ENCODE results near the gene EXOSC1.

The EXOSC1 gene

GRCh38 chr10:97445722-97446639, at the start of gene EXOSC1, which contains the start of gene ZDHHC16:
TSS of gene EXOSC1 (minus strand) at chr10:97446006. CDS start at chr10:97445985, 21 bp downstream.
TSS of gene ZDHHC16 (plus strand) at chr10:97446175. CDS start at chr10:97451676, 5,501 bp downstream.
- peak within 1 kb of the TSS; percentile 73 for H2AFZ ChIP-seq (ENCODE audit: low read depth, low read length, severe bottlenecking)
- H3F3A ChIP-seq (ENCODE audit: insufficient read depth), result no peaks in the 10 kb centered on the region
- H4K20me1 ChIP-seq (ENCODE audit: low read depth, low read length), result no peaks in the 10 kb centered on the region; the same call in 1 of the 2 replicates
- no peaks in the 10 kb centered on the region for H3K9me3 ChIP-seq (ENCODE audit: insufficient read depth, low read length)
- no peaks in the 10 kb centered on the region for H3K36me3 ChIP-seq (ENCODE audit: low read length)
- peaks cover 58% of the 10 kb centered on the region for H3K79me2 ChIP-seq (ENCODE audit: insufficient read depth, low read length)
- peak within 1 kb of the TSS; percentile 54 for H3K27ac ChIP-seq (ENCODE audit: low read depth, low read length)
- no peaks in the 10 kb centered on the region for H3K27me3 ChIP-seq (ENCODE audit: low read length)
- H3K4me2 ChIP-seq (ENCODE audit: low read depth, low read length, poor library complexity, severe bottlenecking), result peak within 1 kb of the TSS; percentile 81
- H3K4me3 ChIP-seq (ENCODE audit: insufficient read depth, low read length, poor library complexity, severe bottlenecking), result peak within 1 kb of the TSS; percentile 71
- no peaks in the 10 kb centered on the region for H3K9me2 ChIP-seq (replicated peaks; ENCODE audit: insufficient read depth, low read length)
- no peak for TF ChIP-seq CTCF (IDR thresholded peaks at IDR 0.05; ENCODE audit: insufficient read depth, low read length, poor library complexity, severe bottlenecking)
- TF ChIP-seq EZH2phosphoT487 (conservative IDR thresholded peaks at IDR 0.05; ENCODE audit: low read length), result no peak
- H3K9ac ChIP-seq (ENCODE audit: low read length), result peak within 1 kb of the TSS; percentile 65

- Histone ChIP-seq H3K9me2 (replicated peaks; ENCODE audit: insufficient read depth, low read length) (no peaks in the 10 kb centered on the region), H2AFZ (ENCODE audit: low read depth, low read length, severe bottlenecking) (no peak overlapping the region), H3F3A (ENCODE audit: insufficient read depth) (no peaks in the 10 kb centered on the region), H3K9ac (ENCODE audit: low read length) (no peak overlapping the region), H3K9me3 (ENCODE audit: insufficient read depth, low read length) (no peaks in the 10 kb centered on the region), H3K27ac (ENCODE audit: low read depth, low read length) (no peak overlapping the region), H3K27me3 (ENCODE audit: low read length) (no peaks in the 10 kb centered on the region), H3K36me3 (ENCODE audit: low read length) (no peaks in the 10 kb centered on the region), H3K79me2 (ENCODE audit: insufficient read depth, low read length) (peaks cover 80% of the 10 kb centered on the region), H3K4me2 (ENCODE audit: low read depth, low read length, poor library complexity, severe bottlenecking) (peak overlapping the region; percentile 32), H4K20me1 (ENCODE audit: low read depth, low read length) (peaks cover 9% of the 10 kb centered on the region; the same call in 1 of the 2 replicates), H3K4me3 (ENCODE audit: insufficient read depth, low read length, poor library complexity, severe bottlenecking) (no peak overlapping the region)
- TF ChIP-seq EZH2phosphoT487 (conservative IDR thresholded peaks at IDR 0.05; ENCODE audit: low read length) (no peak), CTCF (IDR thresholded peaks at IDR 0.05; ENCODE audit: insufficient read depth, low read length, poor library complexity, severe bottlenecking) (no peak)
Measured at GRCh38 chr10:97494863-97495506, 49.2 kb upstream of the EXOSC1 start.

GRCh38 chr10:97494151-97494550, 48.3 kb upstream of the EXOSC1 start:
- Histone ChIP-seq H3K27ac (ENCODE audit: low read depth, low read length) (no peak overlapping the region), H3K36me3 (ENCODE audit: low read length) (no peaks in the 10 kb centered on the region), H3F3A (ENCODE audit: insufficient read depth) (no peaks in the 10 kb centered on the region), H4K20me1 (ENCODE audit: low read depth, low read length) (peaks cover 9% of the 10 kb centered on the region; the same call in 1 of the 2 replicates), H3K4me3 (ENCODE audit: insufficient read depth, low read length, poor library complexity, severe bottlenecking) (no peak overlapping the region), H3K9me3 (ENCODE audit: insufficient read depth, low read length) (no peaks in the 10 kb centered on the region), H3K9ac (ENCODE audit: low read length) (no peak overlapping the region), H2AFZ (ENCODE audit: low read depth, low read length, severe bottlenecking) (no peak overlapping the region), H3K4me2 (ENCODE audit: low read depth, low read length, poor library complexity, severe bottlenecking) (peak overlapping the region; percentile 6), H3K79me2 (ENCODE audit: insufficient read depth, low read length) (peaks cover 89% of the 10 kb centered on the region), H3K9me2 (replicated peaks; ENCODE audit: insufficient read depth, low read length) (no peaks in the 10 kb centered on the region), H3K27me3 (ENCODE audit: low read length) (no peaks in the 10 kb centered on the region)
- TF ChIP-seq EZH2phosphoT487 (conservative IDR thresholded peaks at IDR 0.05; ENCODE audit: low read length) (no peak), CTCF (IDR thresholded peaks at IDR 0.05; ENCODE audit: insufficient read depth, low read length, poor library complexity, severe bottlenecking) (no peak)
